SU-DHL-6 (cell line): Measurements from ENCODE around the gene NBDY.
"Not testable (repeated sequence)": the region's sequence is repeated elsewhere in the genome, so short reads cannot be mapped to it uniquely, and the experiment has no call there.

Source experiments
- H2AFZ ChIP-seq: fragments of 200-600 bp; sonication (generic); 2 replicates; pipeline ENCODE4 v1.6.1; 2014; ENCODE audit warnings: low read depth, mild to moderate bottlenecking, moderate library complexity, mixed read lengths, antibody characterized with exemption, low read length; ENCODE audit not compliant: severe bottlenecking
- H3F3A ChIP-seq: fragments of 200-600 bp; shearing (Covaris generic); 2 replicates; pipeline ENCODE4 v1.6.0; 2016; ENCODE audit warnings: antibody characterized with exemption, mild to moderate bottlenecking; ENCODE audit not compliant: insufficient read depth
- H3K27ac ChIP-seq: fragments of 200-600 bp; sonication (generic); 2 replicates; pipeline ENCODE4 v1.5.1; 2016; ENCODE audit warnings: low read depth, mild to moderate bottlenecking, low read length, moderate library complexity, mixed read lengths
- H3K27me3 ChIP-seq: fragments of 200-600 bp; sonication (generic), shearing (Covaris generic); 2 replicates; pipeline ENCODE4 v1.6.0; 2014; ENCODE audit warnings: mild to moderate bottlenecking, low read length
- H3K36me3 ChIP-seq: fragments of 200-600 bp; sonication (generic); 2 replicates; pipeline ENCODE4 v1.6.1; 2014; ENCODE audit warnings: mild to moderate bottlenecking, low read length, mixed read lengths
- H3K4me2 ChIP-seq: fragments of 300-600, 200-600 bp; shearing (Covaris generic), sonication (generic); 2 replicates; pipeline ENCODE4 v1.6.0; 2014; ENCODE audit warnings: low read length, low read depth, mild to moderate bottlenecking; ENCODE audit not compliant: poor library complexity, severe bottlenecking
- H3K4me3 ChIP-seq: fragments of 200-600 bp; sonication (generic); 2 replicates; pipeline ENCODE4 v1.5.1; 2014; ENCODE audit warnings: antibody characterized with exemption, low read length, mild to moderate bottlenecking, mixed read lengths; ENCODE audit not compliant: insufficient read depth, poor library complexity, severe bottlenecking
- H3K79me2 ChIP-seq: fragments of 200-600 bp; sonication (generic); 2 replicates; pipeline ENCODE4 v1.6.1; 2014; ENCODE audit warnings: mild to moderate bottlenecking, low read length, moderate library complexity; ENCODE audit not compliant: insufficient read depth
- H3K9ac ChIP-seq: fragments of 200-600 bp; sonication (generic); 2 replicates; pipeline ENCODE4 v1.7.0; 2014; ENCODE audit warnings: mild to moderate bottlenecking, low read length
- H3K9me2 ChIP-seq: fragments of 200-600 bp; sonication (generic); replicated peaks from 2 replicates; pipeline ENCODE4 v1.6.1; 2014; ENCODE audit warnings: low read length; ENCODE audit not compliant: insufficient read depth
- H3K9me3 ChIP-seq: fragments of 200-600 bp; sonication (generic); 2 replicates; pipeline ENCODE4 v1.6.1; 2014; ENCODE audit warnings: low read length, mixed read lengths; ENCODE audit not compliant: insufficient read depth
- H4K20me1 ChIP-seq: fragments of 200-600 bp; sonication (generic); 2 replicates; pipeline ENCODE4 v1.6.1; 2014; ENCODE audit warnings: low read depth, mild to moderate bottlenecking, antibody characterized with exemption, low read length, moderate library complexity, mixed read lengths
- CTCF ChIP-seq: fragments of 200-600 bp; sonication (generic); IDR thresholded peaks from one replicate; pipeline ENCODE4 v1.5.1; 2017; ENCODE audit warnings: antibody characterized with exemption, mild to moderate bottlenecking, low read length, moderate library complexity; ENCODE audit not compliant: insufficient read depth, poor library complexity, severe bottlenecking
- EZH2phosphoT487 ChIP-seq: fragments of 200-600 bp; sonication (generic), shearing (Covaris generic); conservative IDR thresholded peaks from 2 replicates; pipeline ENCODE4 v1.6.1; 2018; ENCODE audit warnings: mild to moderate bottlenecking, antibody characterized with exemption, low read length, moderate library complexity, mixed read lengths

NBDY gene

GRCh38 chrX:56804867-56805266, 75.8 kb downstream of the NBDY start:
- H3K9ac ChIP-seq, result no peak overlapping the region
- no peaks in the 10 kb centered on the region for H3K36me3 ChIP-seq
- no peak overlapping the region for H3K27ac ChIP-seq
- H2AFZ ChIP-seq, result no peak overlapping the region
- H3K79me2 ChIP-seq, result no peaks in the 10 kb centered on the region
- H3K9me3 ChIP-seq, result no peaks in the 10 kb centered on the region
- no peak overlapping the region for H3K4me3 ChIP-seq
- no peaks in the 10 kb centered on the region for H3K27me3 ChIP-seq
- H3K9me2 ChIP-seq, result no peaks in the 10 kb centered on the region
- TF ChIP-seq CTCF, result no peak
- TF ChIP-seq EZH2phosphoT487, result no peak
- H3K4me2 ChIP-seq, result no peak overlapping the region
- no peaks in the 10 kb centered on the region for H3F3A ChIP-seq
- no peaks in the 10 kb centered on the region for H4K20me1 ChIP-seq

- Histone ChIP-seq H2AFZ (no peak overlapping the region), H3K4me2 (no peak overlapping the region), H3K9me2 (no peaks in the 10 kb centered on the region), H4K20me1 (no peaks in the 10 kb centered on the region), H3K79me2 (no peaks in the 10 kb centered on the region), H3K9me3 (no peaks in the 10 kb centered on the region), H3K27ac (no peak overlapping the region), H3K4me3 (no peak overlapping the region), H3K9ac (no peak overlapping the region), H3K36me3 (no peaks in the 10 kb centered on the region), H3K27me3 (no peaks in the 10 kb centered on the region), H3F3A (no peaks in the 10 kb centered on the region)
- no peak for TF ChIP-seq EZH2phosphoT487
- no peak for TF ChIP-seq CTCF
Measured at GRCh38 chrX:56805399-56805798, 76.4 kb downstream of the NBDY start.

- not testable (repeated sequence) for H3F3A ChIP-seq, H2AFZ ChIP-seq, H3K9ac ChIP-seq, H3K4me2 ChIP-seq, H3K79me2 ChIP-seq, H3K27ac ChIP-seq, H3K27me3 ChIP-seq, H4K20me1 ChIP-seq, H3K36me3 ChIP-seq, H3K9me3 ChIP-seq, H3K4me3 ChIP-seq, H3K9me2 ChIP-seq
Measured at GRCh38 chrX:56806176-56806575, 77.1 kb downstream of the NBDY start.

- Histone ChIP-seq H3F3A (no peaks in the 10 kb centered on the region), H3K4me3 (no peak overlapping the region), H3K9ac (no peak overlapping the region), H4K20me1 (no peaks in the 10 kb centered on the region), H3K27me3 (no peaks in the 10 kb centered on the region), H3K4me2 (no peak overlapping the region), H2AFZ (no peak overlapping the region), H3K9me3 (no peaks in the 10 kb centered on the region), H3K36me3 (no peaks in the 10 kb centered on the region), H3K9me2 (no peaks in the 10 kb centered on the region), H3K79me2 (no peaks in the 10 kb centered on the region), H3K27ac (no peak overlapping the region)
- TF ChIP-seq CTCF (no peak), EZH2phosphoT487 (no peak)
Measured at GRCh38 chrX:56811599-56811998, 82.6 kb downstream of the NBDY start.
